ENCODE measurements around the gene C1QTNF1. TPM values are rescaled to one million over a fixed set of nuclear protein-coding genes. Genes with fewer than 3 reads are reported as not detected.

Gene C1QTNF1
- total RNA-seq, 1 experiment from 2014 or later: 4.0 TPM

DNA sequence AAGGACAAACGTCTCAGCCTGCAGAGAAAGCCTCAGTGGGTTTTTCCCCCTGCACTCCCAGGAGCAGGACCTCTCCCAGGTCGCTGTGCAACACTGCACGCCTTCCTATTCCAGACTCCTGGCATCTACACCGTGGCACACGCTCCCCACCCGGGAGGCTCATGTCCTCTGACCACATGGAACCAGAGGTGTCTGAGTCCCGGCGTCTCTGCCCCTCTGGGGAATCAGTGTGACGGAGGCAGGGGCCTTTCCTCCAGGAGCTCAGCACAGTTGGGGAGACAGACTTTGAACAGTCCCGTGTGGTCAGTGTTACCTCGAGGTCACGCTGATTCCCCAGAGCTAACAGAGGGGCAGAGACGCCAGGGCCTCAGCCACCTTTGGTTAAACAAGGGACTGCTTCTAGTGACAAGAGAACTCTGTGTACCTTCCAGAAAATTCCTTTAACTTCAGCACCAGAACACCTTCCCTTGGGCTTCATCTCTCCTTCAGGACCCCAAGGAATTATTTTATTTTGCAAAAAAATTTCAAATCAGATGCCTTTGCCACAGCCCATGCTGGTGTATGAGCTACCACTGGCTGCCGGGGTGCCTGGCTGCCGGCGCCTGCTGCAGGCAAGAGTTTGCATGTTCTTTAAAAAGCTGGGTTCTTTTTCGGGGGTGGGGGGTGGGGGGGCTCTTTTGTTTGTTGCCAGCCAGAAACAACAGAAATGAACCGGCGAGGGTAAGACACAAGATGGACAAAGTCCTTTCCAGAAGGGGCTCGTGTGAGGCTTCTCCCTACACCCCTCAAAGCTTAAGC, 21.0 kb upstream of the C1QTNF1 start:
- H3K36me3 ChIP-seq (ENCODE audit: control insufficient read depth in 1 of 2, insufficient read depth in 2 of 2, low read length in 2 of 2): peaks cover 13 to 20% of the 10 kb centered on the region in 2 experiments; a peak in 3 of 4 replicates

GRCh38 chr17:79003661-79004411, 20.1 kb upstream of the C1QTNF1 start:
- no peaks in the 10 kb centered on the region for H3K9me2 ChIP-seq (ENCODE audit: insufficient read depth)
- H3K4me1 ChIP-seq (ENCODE audit: control insufficient read depth in 1 of 2, insufficient read depth in 2 of 2, low read length in 2 of 2): peaks cover 13 to 32% of the 10 kb centered on the region in 2 experiments
- BruUV-seq (replicated peaks): no TSS peak
- H3K9ac ChIP-seq (ENCODE audit: low read length): no peak overlapping the region
- ChIA-PET RAD21 (ENCODE audit: low non-redundant PET in 1 of 2, low total read pairs in 2 of 2, uncharacterized antibody in 2 of 2, unreplicated experiment in 2 of 2) (no interaction called here), POLR2A (no interaction called here), CTCF (no interaction called here)
- H4K20me1 ChIP-seq (ENCODE audit: insufficient read depth): no peaks in the 10 kb centered on the region
- peaks cover 10 to 14% of the 10 kb centered on the region in 2 experiments; a peak in 3 of 4 replicates for H3K36me3 ChIP-seq (ENCODE audit: control insufficient read depth in 1 of 2, insufficient read depth in 2 of 2, low read length in 2 of 2)
- intact Hi-C loops (cut with micrococcal nuclease): no loop called here
- TF ChIP-seq, protein P1, sequence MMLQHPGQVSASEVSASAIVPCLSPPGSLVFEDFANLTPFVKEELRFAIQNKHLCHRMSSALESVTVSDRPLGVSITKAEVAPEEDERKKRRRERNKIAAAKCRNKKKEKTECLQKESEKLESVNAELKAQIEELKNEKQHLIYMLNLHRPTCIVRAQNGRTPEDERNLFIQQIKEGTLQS (IDR thresholded peaks at IDR 0.05): no peak
- no peak for TF ChIP-seq POLR2AphosphoS5 (IDR thresholded peaks at IDR 0.05; ENCODE audit: low read depth, low read length)
- TF ChIP-seq EZH2phosphoT487 (IDR thresholded peaks at IDR 0.05; ENCODE audit: borderline replicate concordance): no peak
- TF ChIP-seq POLR2A (IDR thresholded peaks at IDR 0.05; ENCODE audit: borderline replicate concordance, extremely low read depth, insufficient read depth, insufficient read length): no peak
- no peak for TF ChIP-seq TCF7L2 (IDR thresholded peaks at IDR 0.05; ENCODE audit: borderline replicate concordance, extremely low read depth, insufficient read depth, insufficient read length)
- TF ChIP-seq EGR1 (IDR thresholded peaks at IDR 0.05; ENCODE audit: low read depth): no peak
- TF ChIP-seq CEBPB (IDR thresholded peaks at IDR 0.05; ENCODE audit: low read depth): no peak
- peaks cover 88% of the 10 kb centered on the region for H3K79me2 ChIP-seq (ENCODE audit: insufficient read depth, low read length)
- H2AFZ ChIP-seq (ENCODE audit: low read depth, low read length, poor library complexity, severe bottlenecking): no peak overlapping the region
- DNase-seq (ENCODE audit: low read depth, low spot score) (no peak), ATAC-seq (no peak)
- H3K4me2 ChIP-seq (ENCODE audit: low read length): no peak overlapping the region
- H3K4me3 ChIP-seq (replicated peaks in 1 of 2; ENCODE audit: low read depth in 1 of 2, low read length in 2 of 2): no peak overlapping the region
- H3K27me3 ChIP-seq (ENCODE audit: insufficient read depth, low read length): no peaks in the 10 kb centered on the region
- H3K9me3 ChIP-seq (ENCODE audit: control insufficient read depth in 1 of 2, insufficient read depth in 1 of 2, low read depth in 1 of 2, low read length in 2 of 2): no peaks in the 10 kb centered on the region
- H3K27ac ChIP-seq (ENCODE audit: low read depth, low read length): no peak overlapping the region

More for the DNA sequence above, 21.0 kb upstream of the C1QTNF1 start:
- Histone ChIP-seq H2AFZ (ENCODE audit: low read depth, low read length, poor library complexity, severe bottlenecking) (no peak overlapping the region), H3K9ac (ENCODE audit: low read length) (no peak overlapping the region), H3K79me2 (ENCODE audit: insufficient read depth, low read length) (peaks cover 86% of the 10 kb centered on the region), H3K27ac (ENCODE audit: low read depth, low read length) (no peak overlapping the region), H3K4me1 (ENCODE audit: control insufficient read depth in 1 of 2, insufficient read depth in 2 of 2, low read length in 2 of 2) (peaks cover 5 to 24% of the 10 kb centered on the region in 2 experiments; a peak in 3 of 4 replicates), H3K9me3 (ENCODE audit: control insufficient read depth in 1 of 2, insufficient read depth in 1 of 2, low read depth in 1 of 2, low read length in 2 of 2) (no peaks in the 10 kb centered on the region), H3K27me3 (ENCODE audit: insufficient read depth, low read length) (no peaks in the 10 kb centered on the region), H4K20me1 (ENCODE audit: insufficient read depth) (no peaks in the 10 kb centered on the region), H3K4me3 (replicated peaks in 1 of 2; ENCODE audit: low read depth in 1 of 2, low read length in 2 of 2) (no peak overlapping the region), H3K9me2 (ENCODE audit: insufficient read depth) (no peaks in the 10 kb centered on the region), H3K4me2 (ENCODE audit: low read length) (no peak overlapping the region)
- BruUV-seq (replicated peaks): no TSS peak
- CTCF ChIA-PET: interaction anchor here (0.6 kb wide), 1 partner anchor 17 kb away, joined by 3 read pairs; no protein-coding TSS in a partner anchor
- ATAC-seq (no peak), DNase-seq (ENCODE audit: low read depth, low spot score) (no peak)
- POLR2A ChIA-PET: no interaction called here
- intact Hi-C loops (cut with micrococcal nuclease): no loop called here
- no peak for TF ChIP-seq SRF (IDR thresholded peaks at IDR 0.05; ENCODE audit: low read depth)
- TF ChIP-seq EZH2 (IDR thresholded peaks at IDR 0.05): no peak
- RAD21 ChIA-PET (ENCODE audit: low non-redundant PET in 1 of 2, low total read pairs in 2 of 2, uncharacterized antibody in 2 of 2, unreplicated experiment in 2 of 2): no interaction called here

Measured in HCT116 (cell line).